T1000 (cell line): ENCODE measurements around the gene PLK3.
"Not testable (repeated sequence)": the region's sequence is repeated elsewhere in the genome, so short reads cannot be mapped to it uniquely, and the experiment has no call there.

Experiments
- DNase-seq: peaks from one replicate; lab custom pipeline; 2025; ENCODE audit warnings: mixed read lengths; lab: John Stamatoyannopoulos, UW

The PLK3 gene

DNA sequence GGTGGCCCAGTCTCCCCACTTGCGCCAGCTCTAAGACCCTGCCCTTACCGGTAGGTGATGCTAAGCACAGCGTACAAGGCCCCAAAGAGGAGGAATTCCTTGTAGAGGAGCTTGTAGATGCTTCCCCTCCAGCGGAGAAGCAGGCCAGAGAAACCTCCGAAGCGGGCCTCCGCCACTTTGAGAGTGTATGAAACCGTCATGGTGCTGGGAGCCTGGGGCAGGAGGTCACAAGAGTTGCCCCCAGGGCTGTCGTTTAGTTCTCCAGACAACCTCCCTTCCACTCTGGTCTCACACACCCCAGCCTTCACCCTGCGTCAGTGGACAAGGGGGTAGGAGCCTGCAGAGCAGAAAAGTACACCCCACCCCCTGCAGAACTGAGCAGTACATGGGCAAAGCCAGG, 12.7 kb upstream of the PLK3 start:
- no peak for DNase-seq

DNA sequence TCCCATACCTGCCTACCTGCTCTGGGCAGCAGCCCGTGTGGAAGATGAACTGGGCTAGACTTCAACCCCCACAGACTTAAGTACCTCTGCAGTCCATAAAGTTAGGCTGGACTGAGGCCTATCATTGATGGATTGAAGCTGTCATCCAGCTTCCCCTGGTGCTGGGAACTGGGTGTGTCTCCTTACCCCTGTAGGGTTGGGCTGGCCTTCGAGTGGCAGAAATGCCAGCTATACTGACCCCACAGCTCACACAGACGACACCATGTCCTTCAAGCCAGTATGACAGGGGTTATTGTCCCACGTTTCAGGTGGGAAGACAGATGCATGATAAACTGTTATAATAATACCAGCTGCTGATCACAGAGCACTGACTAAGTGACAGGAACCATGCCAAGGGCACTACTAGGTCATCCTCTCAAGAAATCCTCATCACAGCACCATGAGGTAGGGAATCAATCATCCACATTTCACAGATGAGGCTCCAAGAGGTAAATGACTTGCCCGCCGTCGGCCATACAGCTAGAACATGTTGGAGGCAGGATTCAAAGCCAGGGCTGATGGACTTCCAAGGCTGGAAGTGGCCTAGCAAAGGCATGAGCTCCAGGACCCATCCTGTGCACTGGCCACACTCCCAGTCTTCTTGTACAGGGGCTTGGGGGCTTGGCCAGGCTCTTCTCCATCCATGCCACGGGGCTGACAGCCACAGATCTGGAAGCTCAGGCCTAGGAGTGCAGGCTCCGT, 11.9 kb upstream of the PLK3 start, which contains the start of gene BEST4:
Gene BEST4, minus strand, starts transcription at position 51 of the 741 bp plus-strand sequence. CDS start 465 bp downstream, outside the sequence.
- no peak for DNase-seq

DNA sequence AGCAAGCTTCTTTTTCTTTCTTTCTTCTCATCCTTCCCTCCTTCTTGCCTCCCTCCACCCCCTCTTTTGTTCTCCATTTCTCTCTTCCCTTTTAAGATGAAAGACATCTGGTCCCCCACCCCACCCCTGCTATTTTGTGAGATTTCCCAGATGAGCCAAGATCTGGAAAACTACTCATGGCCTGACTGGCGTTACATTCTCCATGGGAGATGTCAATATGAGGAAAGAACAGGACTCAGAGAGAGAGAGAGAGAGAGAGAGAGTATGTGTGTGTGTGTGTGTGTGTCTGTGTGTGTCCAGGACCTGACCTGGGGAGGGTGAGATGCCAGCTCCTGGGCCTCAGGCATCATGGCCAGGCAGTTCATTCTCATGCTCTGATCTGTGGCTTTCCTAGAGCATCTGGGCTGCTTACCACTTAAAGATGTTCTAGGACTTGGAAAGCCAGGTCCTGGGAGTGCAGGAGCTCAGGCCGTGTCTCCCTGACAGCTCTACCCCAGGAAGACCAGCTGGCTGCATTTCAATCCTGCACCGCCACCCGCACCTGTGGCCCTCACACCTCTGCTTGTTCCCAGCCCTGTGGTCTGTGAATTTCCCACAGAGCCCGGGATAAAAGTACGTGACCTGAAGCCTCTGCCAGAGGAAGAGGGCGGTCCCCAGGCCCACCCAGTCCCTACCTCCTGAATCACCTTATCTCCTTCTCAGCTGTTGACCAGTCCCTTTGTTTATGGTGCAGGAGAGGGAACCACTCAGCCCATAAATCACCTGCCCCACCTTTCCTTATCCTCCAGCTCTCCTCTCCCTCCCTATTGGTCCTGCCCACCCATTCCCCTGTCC, 9.0 kb upstream of the PLK3 start:
- no peak for DNase-seq

DNA sequence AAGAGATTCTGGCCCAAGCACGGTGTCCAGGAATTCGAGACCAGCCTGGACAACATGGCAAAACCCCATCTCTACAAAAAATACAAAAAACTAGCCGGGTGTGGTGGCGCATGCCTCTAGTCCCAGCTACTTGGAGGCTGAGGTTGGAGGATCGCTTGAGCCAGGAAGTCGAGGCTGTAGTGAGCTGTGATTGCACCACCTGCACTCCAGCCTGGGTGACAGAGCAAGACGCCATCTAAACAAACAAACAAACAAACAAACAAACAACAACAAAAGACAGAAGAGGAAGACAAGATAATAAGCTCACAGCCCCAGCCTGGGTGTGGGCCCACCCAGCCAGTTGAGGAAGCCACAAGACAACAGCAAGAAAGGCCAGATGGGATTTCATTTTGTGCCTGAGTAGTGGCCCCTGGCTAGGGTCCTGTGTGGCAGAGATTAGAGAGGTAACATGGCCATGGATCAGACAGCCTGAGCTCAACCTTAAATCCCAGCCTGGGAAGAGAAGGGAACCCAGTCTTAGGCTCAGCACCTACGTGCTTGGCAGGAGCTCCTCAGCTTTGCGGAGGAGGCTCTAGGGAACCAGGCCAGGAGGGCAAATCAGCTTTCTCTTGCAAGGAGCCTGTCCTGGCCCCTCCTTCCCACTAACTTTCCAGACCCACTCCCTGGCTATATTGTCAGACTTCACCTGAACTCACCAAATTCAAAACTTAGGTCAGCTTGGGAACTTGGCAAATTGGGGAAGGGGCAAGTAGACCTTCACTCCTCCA, 7.3 kb upstream of the PLK3 start:
- DNase-seq: no peak

DNA sequence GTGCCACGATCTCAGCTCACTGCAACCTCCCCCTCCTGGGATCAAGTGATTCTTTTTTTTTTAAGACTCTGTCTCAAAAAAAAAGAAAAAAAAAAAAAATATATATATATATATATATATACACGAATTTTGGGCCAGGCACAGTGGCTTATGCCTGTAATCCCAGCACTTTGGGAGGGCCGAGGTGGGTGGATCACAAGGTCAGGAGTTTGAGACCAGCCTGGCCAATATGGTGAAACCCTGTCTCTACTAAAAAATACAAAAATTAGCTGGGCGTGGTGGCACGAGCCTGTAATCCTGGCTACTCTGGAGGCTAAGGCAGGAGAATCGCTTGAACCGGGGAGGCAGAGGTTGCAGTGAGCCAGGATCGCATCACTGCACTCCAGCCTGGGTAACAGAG, 2.3 kb upstream of the PLK3 start:
- not testable (repeated sequence) for DNase-seq

DNA sequence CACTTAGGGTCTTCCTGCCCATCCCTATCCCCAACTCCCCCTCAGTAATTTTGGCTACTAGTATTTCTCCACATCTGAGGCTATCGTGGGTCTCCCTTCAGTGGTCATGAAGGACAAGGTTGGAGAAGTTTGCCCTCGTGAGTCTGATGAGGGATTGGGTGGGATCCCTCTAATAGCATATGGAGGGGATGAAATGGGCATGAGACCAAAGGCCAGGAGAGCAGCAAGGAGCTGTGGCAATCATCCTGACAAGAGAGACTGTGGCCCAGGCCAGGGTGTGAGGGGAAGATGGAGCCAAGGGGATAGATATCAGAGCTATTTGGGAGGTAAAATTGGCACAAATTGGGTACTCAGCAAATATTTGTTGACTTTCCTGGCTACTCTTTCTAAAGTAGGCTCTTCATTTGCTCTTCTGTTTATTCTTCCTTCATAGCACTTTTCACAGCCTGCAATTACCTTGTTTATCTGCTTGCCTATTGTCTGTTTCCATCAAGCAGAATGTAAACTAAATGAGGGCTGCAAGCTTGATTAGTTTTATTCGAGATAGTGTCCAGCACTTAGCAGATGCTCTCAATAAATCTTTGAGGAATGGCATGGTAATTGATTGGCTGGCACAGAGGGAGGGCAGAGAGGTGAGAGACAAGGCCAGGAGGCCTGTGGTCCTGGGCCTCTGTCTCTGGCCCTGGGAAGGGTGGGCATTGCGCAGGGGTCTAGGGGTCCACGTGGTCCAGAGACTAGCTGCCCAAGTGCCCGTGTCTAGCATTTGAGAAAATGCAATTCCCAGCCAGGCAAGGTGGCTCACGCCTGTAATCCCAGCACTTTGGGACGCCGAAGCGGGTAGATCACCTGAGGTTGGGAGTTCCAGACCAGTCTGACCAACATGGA, 1.5 kb upstream of the PLK3 start:
- DNase-seq: no peak

DNA sequence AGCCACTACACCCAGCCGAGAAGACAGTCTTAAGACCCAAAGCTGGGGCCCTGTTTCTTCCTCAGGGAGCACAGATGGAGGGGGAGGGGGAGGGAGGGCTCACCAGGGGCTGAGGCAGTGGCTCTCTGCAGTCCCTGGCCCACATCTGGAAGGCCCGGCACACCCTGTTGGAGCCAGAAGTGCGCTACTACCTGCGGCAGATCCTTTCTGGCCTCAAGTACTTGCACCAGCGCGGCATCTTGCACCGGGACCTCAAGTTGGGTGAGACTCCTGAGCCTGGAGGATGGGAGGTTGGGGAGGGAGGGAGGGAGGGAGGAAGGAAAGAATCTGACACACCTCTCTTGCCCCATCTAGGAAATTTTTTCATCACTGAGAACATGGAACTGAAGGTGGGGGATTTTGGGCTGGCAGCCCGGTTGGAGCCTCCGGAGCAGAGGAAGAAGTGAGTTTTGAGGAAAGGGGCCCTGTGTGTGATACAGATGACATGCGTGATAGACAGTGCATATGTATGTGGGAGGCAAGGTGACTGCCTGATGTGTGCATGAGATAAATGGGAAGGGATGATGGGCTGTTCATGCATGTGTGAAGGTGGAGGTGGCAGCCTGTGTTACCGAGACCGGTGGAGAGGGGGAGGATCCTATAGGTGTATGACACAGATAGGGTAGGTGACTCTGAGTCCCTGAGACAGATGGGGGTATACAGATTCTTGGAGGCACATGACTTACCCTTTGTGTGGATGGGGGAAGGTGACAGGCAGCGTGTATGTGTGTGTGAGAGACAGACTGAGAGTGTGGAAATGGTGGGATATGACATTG, 1.5 kb downstream of the PLK3 start:
- DNase-seq: no peak

DNA sequence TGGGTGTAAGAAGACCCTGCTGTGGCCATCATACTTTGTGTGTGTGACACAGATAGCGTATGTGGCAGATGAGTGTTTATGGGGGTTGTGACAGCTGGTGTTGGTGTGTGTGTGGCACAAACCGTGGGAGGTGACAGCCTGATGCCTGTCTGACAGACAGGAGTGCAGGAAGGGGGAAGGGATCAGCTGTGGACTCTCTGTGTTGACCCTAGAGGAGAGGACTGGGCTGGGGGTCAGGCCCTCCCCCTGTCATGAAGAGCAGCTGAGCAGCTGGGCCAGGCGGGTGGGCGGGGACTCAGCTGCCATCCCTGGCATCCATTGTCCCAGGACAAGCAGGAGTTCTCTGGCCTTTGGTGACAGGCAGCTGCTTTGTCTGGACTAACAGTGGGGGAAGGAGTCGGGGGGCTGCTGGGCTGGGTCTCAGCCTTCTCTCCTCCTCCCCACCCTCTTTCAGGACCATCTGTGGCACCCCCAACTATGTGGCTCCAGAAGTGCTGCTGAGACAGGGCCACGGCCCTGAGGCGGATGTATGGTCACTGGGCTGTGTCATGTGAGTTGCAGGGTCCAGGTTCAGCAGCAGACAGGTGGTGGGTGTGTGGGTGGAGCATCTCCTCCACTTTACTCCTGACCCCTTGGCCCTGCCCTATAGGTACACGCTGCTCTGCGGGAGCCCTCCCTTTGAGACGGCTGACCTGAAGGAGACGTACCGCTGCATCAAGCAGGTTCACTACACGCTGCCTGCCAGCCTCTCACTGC, 2.3 kb downstream of the PLK3 start:
- DNase-seq: no peak

DNA sequence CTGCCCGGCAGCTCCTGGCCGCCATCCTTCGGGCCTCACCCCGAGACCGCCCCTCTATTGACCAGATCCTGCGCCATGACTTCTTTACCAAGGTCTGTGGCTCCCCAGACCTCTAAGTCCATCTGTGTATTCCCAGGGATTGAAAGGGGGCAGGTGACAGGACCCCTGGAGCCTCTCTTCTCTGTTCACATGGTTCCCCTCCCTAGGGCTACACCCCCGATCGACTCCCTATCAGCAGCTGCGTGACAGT, 2.8 kb downstream of the PLK3 start:
- DNase-seq: no peak

DNA sequence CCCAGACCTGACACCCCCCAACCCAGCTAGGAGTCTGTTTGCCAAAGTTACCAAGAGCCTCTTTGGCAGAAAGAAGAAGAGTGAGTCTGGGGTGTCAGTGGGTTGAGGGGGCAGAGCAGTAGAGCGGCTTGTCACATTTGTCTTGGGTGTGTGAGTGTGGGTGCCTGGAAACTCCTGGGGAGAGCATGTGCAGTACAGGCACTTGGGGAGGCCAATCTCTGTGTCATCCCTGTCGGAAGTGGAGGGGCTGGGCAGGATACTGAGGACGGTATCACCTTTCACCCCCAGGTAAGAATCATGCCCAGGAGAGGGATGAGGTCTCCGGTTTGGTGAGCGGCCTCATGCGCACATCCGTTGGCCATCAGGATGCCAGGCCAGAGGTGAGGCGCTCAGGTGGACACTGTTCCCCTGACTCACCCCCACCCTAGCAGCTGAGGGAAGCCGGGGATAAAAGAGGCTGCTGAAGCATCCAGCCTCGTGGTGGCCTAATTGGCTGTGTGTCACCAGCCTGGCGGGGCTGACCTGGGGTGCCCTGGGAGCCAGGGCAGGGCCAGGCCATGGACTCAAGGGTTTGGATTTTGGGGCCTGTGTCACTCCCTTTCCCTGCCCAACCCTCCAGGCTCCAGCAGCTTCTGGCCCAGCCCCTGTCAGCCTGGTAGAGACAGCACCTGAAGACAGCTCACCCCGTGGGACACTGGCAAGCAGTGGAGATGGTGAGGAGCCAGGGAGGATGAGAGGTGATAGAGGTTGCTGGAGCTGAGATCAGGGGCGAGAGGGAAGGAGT, 3.3 kb downstream of the PLK3 start:
- peak; percentile 21 for DNase-seq

DNA sequence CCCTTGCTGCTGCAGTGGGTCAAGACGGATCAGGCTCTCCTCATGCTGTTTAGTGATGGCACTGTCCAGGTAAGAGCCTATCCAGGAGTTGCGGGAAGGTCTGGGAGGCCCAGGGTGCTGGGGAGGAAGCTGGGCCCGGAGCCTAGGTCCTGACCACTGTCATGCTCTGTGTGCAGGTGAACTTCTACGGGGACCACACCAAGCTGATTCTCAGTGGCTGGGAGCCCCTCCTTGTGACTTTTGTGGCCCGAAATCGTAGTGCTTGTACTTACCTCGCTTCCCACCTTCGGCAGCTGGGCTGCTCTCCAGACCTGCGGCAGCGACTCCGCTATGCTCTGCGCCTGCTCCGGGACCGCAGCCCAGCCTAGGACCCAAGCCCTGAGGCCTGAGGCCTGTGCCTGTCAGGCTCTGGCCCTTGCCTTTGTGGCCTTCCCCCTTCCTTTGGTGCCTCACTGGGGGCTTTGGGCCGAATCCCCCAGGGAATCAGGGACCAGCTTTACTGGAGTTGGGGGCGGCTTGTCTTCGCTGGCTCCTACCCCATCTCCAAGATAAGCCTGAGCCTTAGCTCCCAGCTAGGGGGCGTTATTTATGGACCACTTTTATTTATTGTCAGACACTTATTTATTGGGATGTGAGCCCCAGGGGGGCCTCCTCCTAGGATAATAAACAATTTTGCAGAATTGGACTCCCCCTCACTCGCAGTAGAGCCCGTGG, 5.3 kb downstream of the PLK3 start:
- DNase-seq: no peak

DNA sequence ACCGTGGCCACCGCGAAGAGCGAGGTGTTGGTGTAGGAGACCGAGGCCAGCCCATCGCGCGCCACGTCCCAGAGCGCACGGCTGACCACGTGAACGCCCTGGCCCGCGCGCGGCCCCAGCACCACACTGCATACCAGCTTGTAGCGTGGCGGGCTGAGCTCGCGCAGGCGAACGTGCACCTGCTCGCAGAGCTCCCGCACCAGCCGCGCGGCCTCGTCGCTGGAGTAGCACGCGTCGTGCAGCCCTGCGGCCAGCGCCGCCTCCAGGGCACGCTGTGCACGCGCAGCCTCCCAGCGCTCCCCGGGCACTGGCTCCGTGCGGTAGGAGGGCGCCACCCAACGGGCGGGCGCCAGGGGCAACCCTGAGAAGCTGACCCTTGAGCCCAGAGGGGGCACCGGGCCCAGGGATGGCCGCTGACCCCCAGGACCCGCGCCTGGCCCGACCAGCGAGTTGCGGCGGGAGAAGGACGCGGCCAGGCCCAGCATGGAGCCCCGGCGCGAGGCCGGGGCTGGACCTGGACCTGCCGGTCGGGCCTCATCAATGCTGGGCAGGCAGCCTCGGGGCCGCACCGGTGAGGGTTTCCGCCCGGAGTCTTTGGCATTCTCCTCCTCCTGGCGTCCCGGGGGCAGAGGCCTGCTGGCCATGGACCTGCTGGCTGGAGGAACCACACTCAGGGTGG, 6.0 kb downstream of the PLK3 start:
- DNase-seq: no peak

DNA sequence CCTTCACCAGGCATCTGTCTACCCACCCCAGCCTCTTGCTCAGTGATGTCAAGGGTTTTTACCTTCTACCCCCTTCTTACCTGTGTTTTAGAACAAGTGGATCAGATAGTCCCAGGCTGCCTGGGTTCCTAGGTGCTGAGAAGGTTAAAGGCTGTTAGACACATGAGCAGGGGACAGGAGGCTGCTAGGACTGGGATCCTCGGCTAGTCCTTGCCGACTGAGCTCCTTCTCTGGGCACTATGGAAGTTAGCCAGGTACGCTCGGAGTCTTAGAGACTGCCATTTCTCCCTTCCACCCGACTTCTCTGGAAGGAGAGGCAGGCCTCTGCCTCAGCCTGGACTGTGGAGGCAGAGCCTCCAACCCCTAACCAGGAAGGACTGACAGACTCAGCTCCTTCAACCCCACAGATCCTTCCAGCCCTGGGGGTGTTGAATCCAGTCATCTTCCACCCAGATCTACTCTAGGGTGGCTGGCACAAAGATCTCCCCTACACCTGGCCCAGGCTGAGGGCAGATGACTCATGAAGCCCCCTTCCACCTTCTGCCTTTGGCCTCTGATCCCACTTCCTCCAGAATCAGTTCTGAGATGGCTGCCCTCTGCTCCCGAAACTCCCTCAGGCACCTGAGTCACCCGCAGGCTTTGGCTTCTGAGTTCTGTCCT, 6.7 kb downstream of the PLK3 start, which contains the start of gene DYNLT4:
Gene DYNLT4, minus strand, starts transcription at position 648 of the 660 bp plus-strand sequence. CDS start 683 bp downstream, outside the sequence.
- DNase-seq: no peak

DNA sequence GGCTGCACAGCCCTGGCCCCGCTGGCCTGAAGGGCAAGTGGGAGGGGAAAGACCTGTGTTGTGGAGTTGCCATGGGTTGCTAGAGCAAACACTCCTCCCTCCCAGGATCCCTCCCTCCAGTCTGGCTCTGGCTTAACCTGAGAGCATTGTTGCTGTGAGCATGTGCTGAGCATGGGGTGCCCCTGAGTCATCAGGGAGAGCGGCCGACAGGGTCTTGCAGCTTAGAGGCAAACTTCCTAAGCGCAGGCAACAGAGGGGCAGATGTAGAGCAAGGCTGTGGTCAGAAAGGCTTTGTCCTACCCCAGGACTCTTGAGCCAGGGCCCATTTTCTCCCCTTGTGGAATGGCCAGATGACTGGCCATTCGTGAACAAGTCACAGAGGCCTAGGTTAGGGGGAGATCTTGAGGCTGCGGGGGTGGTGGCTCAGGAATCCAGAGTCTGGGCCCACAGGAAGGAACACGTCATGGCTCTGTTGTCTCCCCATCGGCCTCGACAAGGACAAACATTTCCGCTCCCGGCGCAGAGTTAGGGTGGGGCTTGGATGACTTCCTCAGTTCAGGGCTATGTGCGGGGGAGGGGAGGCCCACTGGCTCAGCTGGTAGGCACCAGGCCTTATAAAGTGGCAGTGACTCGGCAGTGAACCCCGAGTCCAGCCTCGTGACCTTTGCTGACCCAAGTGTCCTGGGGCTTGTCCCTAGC, 7.3 kb downstream of the PLK3 start:
- DNase-seq: peak; percentile 96

DNA sequence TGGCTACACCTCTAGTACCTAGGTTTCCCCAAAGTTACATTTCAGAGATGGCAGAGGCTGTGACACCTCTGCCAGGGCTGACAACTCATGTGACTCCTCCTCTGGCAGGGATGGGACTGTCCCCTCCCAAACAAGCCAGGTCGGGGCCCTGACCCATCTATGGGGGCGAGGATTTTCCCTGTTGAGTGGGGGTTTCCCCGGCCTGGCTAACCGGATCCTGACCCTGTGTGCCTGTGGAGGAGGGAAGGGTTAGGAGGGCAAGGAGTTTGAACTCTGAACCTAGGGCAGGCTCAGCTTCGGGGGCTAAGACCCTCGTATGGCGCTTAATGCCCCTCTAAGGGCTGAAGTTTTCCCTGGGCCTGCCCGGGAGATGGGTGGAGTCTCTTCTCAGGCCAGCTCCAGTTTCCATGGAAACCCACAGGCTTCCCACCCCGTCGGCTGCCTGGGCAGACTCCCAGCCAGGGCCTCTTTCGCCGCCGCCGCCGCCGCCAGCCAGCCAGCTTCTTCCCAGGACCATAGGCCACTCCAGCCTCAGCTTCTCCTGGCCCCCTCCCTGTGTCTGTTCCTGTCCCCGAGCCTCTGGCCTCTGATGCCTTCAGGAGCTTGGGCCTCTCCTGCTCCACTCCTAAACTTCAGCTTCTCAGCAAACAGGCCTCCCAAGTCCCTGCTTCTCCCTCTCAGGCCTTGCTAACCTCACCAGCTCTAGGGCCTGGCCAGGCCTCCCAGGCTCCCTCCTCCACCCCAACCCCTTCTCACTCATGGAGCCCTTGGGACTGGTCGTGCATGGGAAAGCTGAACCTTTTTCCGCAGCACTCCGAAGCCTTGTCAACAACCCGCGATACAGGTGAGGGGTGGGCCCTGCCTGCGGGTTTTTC, 8.1 kb downstream of the PLK3 start, which contains the start of gene BTBD19:
Gene BTBD19, plus strand, starts transcription at position 461 of the 875 bp plus-strand sequence. Its CDS starts 298 bp downstream, at position 759.
- DNase-seq: peak; percentile 75
